CD4-positive, alpha-beta memory T cell (primary cell): ENCODE results near the gene MYL3. TPM values are rescaled to one million over a fixed set of nuclear protein-coding genes. Genes with fewer than 3 reads are reported as not detected.

ENCODE experiments used
- CTCF ChIA-PET: fragments of 350-600 bp; sonication (Branson Sonifier 250); formaldehyde crosslinking; loops from one replicate; lab custom pipeline; 2021; ENCODE audit warnings: inconsistent platforms; ENCODE audit not compliant: partially characterized antibody; lab: Charles Lee
- POLR2A ChIA-PET: fragments of 350-600 bp; sonication (Branson Sonifier 250); formaldehyde crosslinking; loops from one replicate; lab custom pipeline; 2021; ENCODE audit not compliant: partially characterized antibody; lab: Charles Lee
- DNase-seq, 5 donors: peaks; one replicate each; pipeline versions ENCODE4 v3.0.0 to v3.0.0-alpha.2; 2020 to 2022; ENCODE audit warnings: mixed read lengths in 1 of 5
- H3K27ac ChIP-seq: one replicate; pipeline ENCODE4 v1.7.0; 2013; ENCODE audit warnings: low read depth, low read length
- H3K27me3 ChIP-seq: 2 replicates; pipeline ENCODE4 v1.7.0; 2013; ENCODE audit warnings: mild to moderate bottlenecking, low read length, moderate library complexity; ENCODE audit not compliant: insufficient read depth
- H3K36me3 ChIP-seq: 2 replicates; pipeline ENCODE4 v1.7.0; 2013; ENCODE audit warnings: mild to moderate bottlenecking, low read length, moderate library complexity; ENCODE audit not compliant: insufficient read depth
- H3K4me1 ChIP-seq: 2 replicates; pipeline ENCODE4 v1.7.0; 2013; ENCODE audit warnings: mild to moderate bottlenecking, low read length, moderate library complexity; ENCODE audit not compliant: insufficient read depth
- H3K4me3 ChIP-seq, 2 donors: one replicate each; pipeline ENCODE4 v1.7.0; 2013; ENCODE audit warnings: low read length in 2 of 2, mild to moderate bottlenecking in 1 of 2
- H3K9me3 ChIP-seq, 2 donors: one replicate each; pipeline ENCODE4 v1.7.0; 2013; ENCODE audit warnings: low read length in 2 of 2, control low read depth in 1 of 2; ENCODE audit not compliant: control insufficient read depth in 1 of 2
- H3K27ac Mint-ChIP-seq, 7 donors: one replicate each; pipeline ENCODE4 v1.8.0; 2020 to 2021; ENCODE audit warnings: mixed read lengths in 7 of 7, mild to moderate bottlenecking in 6 of 7, inconsistent platforms in 3 of 7, moderate library complexity in 3 of 7
- H3K27me3 Mint-ChIP-seq, 2 donors: one replicate each; pipeline ENCODE4 v1.8.0; 2020 to 2021; ENCODE audit warnings: mixed read lengths in 2 of 2
- H3K36me3 Mint-ChIP-seq, 2 donors: one replicate each; pipeline ENCODE4 v1.8.0; 2020 to 2021; ENCODE audit warnings: mixed read lengths in 2 of 2, inconsistent platforms in 1 of 2, mild to moderate bottlenecking in 1 of 2
- H3K4me1 Mint-ChIP-seq, 4 donors: one replicate each; pipeline ENCODE4 v1.8.0; 2020 to 2021; ENCODE audit warnings: mixed read lengths in 4 of 4, mild to moderate bottlenecking in 1 of 4
- H3K4me3 Mint-ChIP-seq, 8 donors: one replicate each; pipeline ENCODE4 v1.8.0; 2020 to 2021; ENCODE audit warnings: mixed read lengths in 8 of 8, mild to moderate bottlenecking in 7 of 8, moderate library complexity in 6 of 8, inconsistent platforms in 3 of 8
- H3K9me3 Mint-ChIP-seq, 8 donors: one replicate each; pipeline ENCODE4 v1.8.0; 2020 to 2021; ENCODE audit warnings: mixed read lengths in 8 of 8, mild to moderate bottlenecking in 5 of 8, inconsistent platforms in 3 of 8, moderate library complexity in 1 of 8
- intact Hi-C: fragments of 100-400 bp; cut with micrococcal nuclease; formaldehyde crosslinking; loops from one replicate; pipeline ENCODE4 v1.15.1; 2023
- polyA plus RNA-seq, 2 donors: library from polyadenylated mRNA; unstranded; fragments of 300-500 nt; fragmentation: Illumina TruSeq; gene quantifications; one replicate each; pipeline ENCODE4 v1.2.3, GENCODE V29; 2021
- total RNA-seq, 2 experiments: library from RNA; stranded (reverse); gene quantifications; one replicate each; pipeline ENCODE4 v1.2.3, GENCODE V29; 2021

The MYL3 gene
- total and polyA plus RNA-seq, 4 experiments from 2014 or later: not detected

GRCh38 chr3:46878781-46879436, 15.7 kb upstream of the MYL3 start:
- Histone ChIP-seq H3K9me3 (no peaks in the 10 kb centered on the region), H3K27me3 (peaks cover 20% of the 10 kb centered on the region), H3K27ac (no peak overlapping the region), H3K4me3 (no peak overlapping the region), H3K36me3 (no peaks in the 10 kb centered on the region), H3K4me1 (peaks cover 7% of the 10 kb centered on the region)
- Mint-ChIP-seq H3K36me3 (peaks cover 0 to 3% of the 10 kb centered on the region in 2 donors), H3K27ac (peak overlapping the region in 1 of 7 donors; percentile 29), H3K9me3 (peaks cover 0 to 1% (median 0%) of the 10 kb centered on the region in 8 donors), H3K27me3 (peaks cover 18 to 23% of the 10 kb centered on the region in 2 donors), H3K4me1 (peaks cover 0 to 12% (median 5%) of the 10 kb centered on the region in 4 donors), H3K4me3 (no peak overlapping the region)
- POLR2A ChIA-PET: no interaction called here
- intact Hi-C loops: no loop called here
- DNase-seq: no peak
- CTCF ChIA-PET: no interaction called here

GRCh38 chr3:46877406-46878125, 14.3 kb upstream of the MYL3 start, which contains the start of gene PTH1R:
PTH1R (plus strand) TSS chr3:46877721; CDS start chr3:46883560, 5,839 bp downstream.
- Histone ChIP-seq H3K27ac (no peak within 1 kb of the TSS), H3K36me3 (no peaks in the 10 kb centered on the region), H3K4me1 (peaks cover 7% of the 10 kb centered on the region), H3K9me3 (no peaks in the 10 kb centered on the region), H3K4me3 (no peak within 1 kb of the TSS), H3K27me3 (peaks cover 15% of the 10 kb centered on the region)
- ChIA-PET CTCF (interaction anchor here (1.5 to 1.6 kb wide), 2 partner anchors 11 to 18 kb away, joined by 4 to 6 read pairs; no protein-coding TSS in a partner anchor), POLR2A (no interaction called here)
- no peak within 1 kb of the TSS for H3K4me3 Mint-ChIP-seq
- DNase-seq: no peak
- peaks cover 0 to 3% of the 10 kb centered on the region in 2 donors for H3K36me3 Mint-ChIP-seq
- peaks cover 0 to 1% (median 0%) of the 10 kb centered on the region in 8 donors for H3K9me3 Mint-ChIP-seq
- peaks cover 0 to 12% (median 4%) of the 10 kb centered on the region in 4 donors for H3K4me1 Mint-ChIP-seq
- peaks cover 15 to 24% of the 10 kb centered on the region in 2 donors for H3K27me3 Mint-ChIP-seq
- H3K27ac Mint-ChIP-seq: no peak within 1 kb of the TSS
- intact Hi-C loops: no loop called here

- peaks cover 15% of the 10 kb centered on the region for H3K27me3 ChIP-seq
- DNase-seq: no peak
- intact Hi-C loops: no loop called here
- H3K4me1 ChIP-seq: peaks cover 2% of the 10 kb centered on the region
- Mint-ChIP-seq H3K27ac (no peak overlapping the region), H3K36me3 (peaks cover 0 to 3% of the 10 kb centered on the region in 2 donors), H3K9me3 (peaks cover 0 to 1% (median 0%) of the 10 kb centered on the region in 8 donors), H3K27me3 (peaks cover 14 to 22% of the 10 kb centered on the region in 2 donors), H3K4me1 (peaks cover 0 to 12% (median 4%) of the 10 kb centered on the region in 4 donors), H3K4me3 (no peak overlapping the region)
- CTCF ChIA-PET: interaction anchor here (0.9 to 1.6 kb wide), 3 partner anchors 10 to 19 kb away, joined by 3 to 6 read pairs (median 4); no protein-coding TSS in a partner anchor
- H3K4me3 ChIP-seq: no peak overlapping the region
- POLR2A ChIA-PET: no interaction called here
- no peak overlapping the region for H3K27ac ChIP-seq
- no peaks in the 10 kb centered on the region for H3K9me3 ChIP-seq
- H3K36me3 ChIP-seq: no peaks in the 10 kb centered on the region
Measured at GRCh38 chr3:46876313-46877300, 13.4 kb upstream of the MYL3 start.

- Histone ChIP-seq H3K4me3 (no peak overlapping the region), H3K4me1 (no peaks in the 10 kb centered on the region), H3K36me3 (no peaks in the 10 kb centered on the region), H3K27ac (no peak overlapping the region), H3K9me3 (no peaks in the 10 kb centered on the region), H3K27me3 (peaks cover 7% of the 10 kb centered on the region)
- CTCF ChIA-PET: interaction anchor here (1.3 kb wide), 1 partner anchor 20 kb away, joined by 4 read pairs; no protein-coding TSS in a partner anchor
- Mint-ChIP-seq H3K4me3 (no peak overlapping the region), H3K27me3 (peaks cover 10 to 20% of the 10 kb centered on the region in 2 donors), H3K9me3 (peaks cover 0 to under 1% (median 0%) of the 10 kb centered on the region in 8 donors), H3K27ac (no peak overlapping the region), H3K4me1 (peaks cover 0 to 8% (median 1%) of the 10 kb centered on the region in 4 donors), H3K36me3 (peaks cover 0 to 2% of the 10 kb centered on the region in 2 donors)
- DNase-seq: no peak
- POLR2A ChIA-PET: no interaction called here
- intact Hi-C loops: no loop called here
Measured at GRCh38 chr3:46875560-46875959, 12.3 kb upstream of the MYL3 start.

GRCh38 chr3:46874430-46874829, 11.2 kb upstream of the MYL3 start:
- no peak overlapping the region for H3K27ac Mint-ChIP-seq
- Histone ChIP-seq H3K4me3 (no peak overlapping the region), H3K36me3 (no peaks in the 10 kb centered on the region), H3K4me1 (no peaks in the 10 kb centered on the region), H3K27ac (no peak overlapping the region), H3K27me3 (no peaks in the 10 kb centered on the region), H3K9me3 (no peaks in the 10 kb centered on the region)
- no peaks in the 10 kb centered on the region for H3K4me1 Mint-ChIP-seq
- no peaks in the 10 kb centered on the region for H3K36me3 Mint-ChIP-seq
- peaks cover 1 to 11% of the 10 kb centered on the region in 2 donors for H3K27me3 Mint-ChIP-seq
- DNase-seq: peak in 1 of 5 donors; percentile 22
- intact Hi-C loops: no loop called here
- no peak overlapping the region for H3K4me3 Mint-ChIP-seq
- no peaks in the 10 kb centered on the region for H3K9me3 Mint-ChIP-seq
- POLR2A ChIA-PET: no interaction called here
- CTCF ChIA-PET: no interaction called here

GRCh38 chr3:46873521-46873920, 10.3 kb upstream of the MYL3 start:
- H3K27ac Mint-ChIP-seq: no peak overlapping the region
- no peaks in the 10 kb centered on the region for H3K9me3 Mint-ChIP-seq
- no peaks in the 10 kb centered on the region for H3K4me1 Mint-ChIP-seq
- no peak overlapping the region for H3K4me3 Mint-ChIP-seq
- no peaks in the 10 kb centered on the region for H3K4me1 ChIP-seq
- no peak overlapping the region for H3K27ac ChIP-seq
- ChIA-PET CTCF (interaction anchor here (1.0 to 1.6 kb wide), 2 partner anchors 20 to 23 kb away, joined by 3 to 5 read pairs; no protein-coding TSS in a partner anchor), POLR2A (no interaction called here)
- H3K27me3 ChIP-seq: no peaks in the 10 kb centered on the region
- intact Hi-C loops: no loop called here
- no peaks in the 10 kb centered on the region for H3K9me3 ChIP-seq
- H3K36me3 Mint-ChIP-seq: no peaks in the 10 kb centered on the region
- no peak overlapping the region for H3K4me3 ChIP-seq
- no peak for DNase-seq
- peaks cover 1 to 11% of the 10 kb centered on the region in 2 donors for H3K27me3 Mint-ChIP-seq
- H3K36me3 ChIP-seq: no peaks in the 10 kb centered on the region
